WTC11 (cell line): Measurements from ENCODE around the gene PPAN. TPM values are rescaled to one million over a fixed set of nuclear protein-coding genes. Genes with fewer than 3 reads are reported as not detected.

Experiments
- ATAC-seq: fragments of 200-7000 bp; cut with Tn5 transposase; 2 replicates; pipeline ENCODE4 v1.10.0; 2021; ENCODE audit warnings: mild to moderate bottlenecking, moderate library complexity
- CTCF ChIA-PET: fragments of 300-600 bp; sonication (Branson Sonifier 250); formaldehyde crosslinking; loops from one replicate; lab custom pipeline; 2021; ENCODE audit warnings: antibody characterized with exemption; lab: Charles Lee
- POLR2A ChIA-PET: fragments of 350-600 bp; sonication (Branson Sonifier 250); formaldehyde crosslinking; loops from one replicate; lab custom pipeline; 2021; ENCODE audit warnings: antibody characterized with exemption; lab: Charles Lee
- DNase-seq: peaks from one replicate; pipeline ENCODE4 v3.0.0; 2021; ENCODE audit warnings: low spot score
- H3K27ac Mint-ChIP-seq: 2 replicates; pipeline ENCODE4 v1.8.0; 2021; ENCODE audit warnings: mixed read lengths
- H3K27me3 Mint-ChIP-seq: 2 replicates; pipeline ENCODE4 v1.8.0; 2021; ENCODE audit warnings: low read depth, mild to moderate bottlenecking, moderate library complexity, mixed read lengths
- H3K36me3 Mint-ChIP-seq: 2 replicates; pipeline ENCODE4 v1.8.0; 2021; ENCODE audit warnings: mixed read lengths
- H3K4me1 Mint-ChIP-seq: 2 replicates; pipeline ENCODE4 v1.8.0; 2022; ENCODE audit warnings: mixed read lengths
- H3K4me3 Mint-ChIP-seq: 2 replicates; pipeline ENCODE4 v1.8.0; 2021; ENCODE audit warnings: mild to moderate bottlenecking, moderate library complexity, mixed read lengths
- H3K9me3 Mint-ChIP-seq: 2 replicates; pipeline ENCODE4 v1.8.0; 2021; ENCODE audit warnings: mixed read lengths
- EMX1 ChIP-seq: fragments of 250-450 bp; sonication (Bioruptor Pico); IDR thresholded peaks from 2 replicates; pipeline ENCODE4 v1.8.0; 2021; ENCODE audit warnings: mild to moderate bottlenecking
- ETV6 ChIP-seq: sonication (generic); formaldehyde crosslinking; IDR thresholded peaks from 2 replicates; pipeline ENCODE4 v1.8.1; 2022; ENCODE audit warnings: mild to moderate bottlenecking, missing genetic modification reagents
- FOXK1 ChIP-seq: sonication (generic); formaldehyde crosslinking; IDR thresholded peaks from 2 replicates; pipeline ENCODE4 v1.8.0; 2022; ENCODE audit warnings: mild to moderate bottlenecking, moderate library complexity, missing genetic modification reagents
- GABPB1 ChIP-seq: sonication (generic); formaldehyde crosslinking; IDR thresholded peaks from 2 replicates; pipeline ENCODE4 v1.8.1; 2023; ENCODE audit warnings: mild to moderate bottlenecking, missing genetic modification reagents
- GRHL2 ChIP-seq: fragments of 250-450 bp; sonication (Bioruptor Pico); IDR thresholded peaks from 2 replicates; pipeline ENCODE4 v1.8.0; 2022; ENCODE audit warnings: mild to moderate bottlenecking, moderate library complexity; ENCODE audit not compliant: insufficient replicate concordance, severe bottlenecking
- GTF2I ChIP-seq: fragments of 250-450 bp; sonication (Bioruptor Pico); conservative IDR thresholded peaks from 2 replicates; pipeline ENCODE4 v1.4.0; 2021; ENCODE audit warnings: mild to moderate bottlenecking
- JAZF1 ChIP-seq: fragments of 250-450 bp; sonication (Bioruptor Pico); IDR thresholded peaks from 2 replicates; pipeline ENCODE4 v1.9.0; 2021; ENCODE audit warnings: moderate library complexity, mild to moderate bottlenecking, inconsistent platforms
- KAT7 ChIP-seq: sonication (generic); formaldehyde crosslinking; IDR thresholded peaks from 2 replicates; pipeline ENCODE4 v1.8.1; 2023; ENCODE audit warnings: missing genetic modification reagents, mild to moderate bottlenecking, borderline replicate concordance
- MYBL2 ChIP-seq: sonication (generic); formaldehyde crosslinking; IDR thresholded peaks from 2 replicates; pipeline ENCODE4 v1.8.1; 2023; ENCODE audit warnings: mild to moderate bottlenecking, moderate library complexity, missing genetic modification reagents
- RELA ChIP-seq: sonication (generic); formaldehyde crosslinking; IDR thresholded peaks from 2 replicates; pipeline ENCODE4 v1.8.1; 2022; ENCODE audit warnings: missing genetic modification reagents, mild to moderate bottlenecking, borderline replicate concordance
- TP53 ChIP-seq: sonication (generic); formaldehyde crosslinking; IDR thresholded peaks from 2 replicates; pipeline ENCODE4 v1.8.1; 2023; ENCODE audit warnings: mild to moderate bottlenecking, missing genetic modification reagents
- ZNF138 ChIP-seq: sonication (generic); formaldehyde crosslinking; conservative IDR thresholded peaks from 2 replicates; pipeline ENCODE4 v1.8.1; 2022; ENCODE audit warnings: mild to moderate bottlenecking, moderate library complexity, missing genetic modification reagents
- ZNF416 ChIP-seq: fragments of 250-450 bp; sonication (Bioruptor Pico); IDR thresholded peaks from 2 replicates; pipeline ENCODE4 v1.9.0; 2021; ENCODE audit warnings: mild to moderate bottlenecking, inconsistent platforms
- ZNF423 ChIP-seq: fragments of 250-450 bp; sonication (Bioruptor Pico); IDR thresholded peaks from 2 replicates; pipeline ENCODE4 v2.1.2; 2022; ENCODE audit warnings: mild to moderate bottlenecking, moderate library complexity
- total RNA-seq: library from RNA; stranded (reverse); gene quantifications from 3 replicates; pipeline ENCODE4 v1.2.3, GENCODE V29; 2021
- TF ChIP-seq, protein P1 (sequence below): sonication (generic); formaldehyde crosslinking; IDR thresholded peaks from 2 replicates; pipeline ENCODE4 v1.8.1; 2022; ENCODE audit warnings: mild to moderate bottlenecking, missing genetic modification reagents, moderate library complexity, borderline replicate concordance
- TF ChIP-seq, protein P2 (sequence below): sonication (generic); formaldehyde crosslinking; IDR thresholded peaks from 2 replicates; pipeline ENCODE4 v1.8.0; 2022; ENCODE audit warnings: mild to moderate bottlenecking, missing genetic modification reagents
- TF ChIP-seq, protein P3 (sequence below): sonication (generic); formaldehyde crosslinking; IDR thresholded peaks from 2 replicates; pipeline ENCODE4 v1.8.1; 2022; ENCODE audit warnings: low read depth, missing genetic modification reagents, borderline replicate concordance
- TF ChIP-seq, protein P4 (sequence below): sonication (generic); formaldehyde crosslinking; IDR thresholded peaks from 2 replicates; pipeline ENCODE4 v1.8.0; 2022; ENCODE audit warnings: mild to moderate bottlenecking, missing genetic modification reagents
- TF ChIP-seq, protein P5 (sequence below): sonication (generic); formaldehyde crosslinking; IDR thresholded peaks from 2 replicates; pipeline ENCODE4 v1.8.1; 2022; ENCODE audit warnings: low read depth, mild to moderate bottlenecking, moderate library complexity, missing genetic modification reagents, borderline replicate concordance
- TF ChIP-seq, protein P6 (sequence below): sonication (generic); formaldehyde crosslinking; conservative IDR thresholded peaks from 2 replicates; pipeline ENCODE4 v1.8.1; 2023; ENCODE audit warnings: mild to moderate bottlenecking, low read depth, missing genetic modification reagents, moderate library complexity
- TF ChIP-seq, protein P7 (sequence below): fragments of 200-600 bp; IDR thresholded peaks from 2 replicates; pipeline ENCODE4 v1.8.0; 2022; ENCODE audit warnings: antibody characterized with exemption

The PPAN gene
- total RNA-seq, 1 experiment from 2014 or later: 83.7 TPM

DNA sequence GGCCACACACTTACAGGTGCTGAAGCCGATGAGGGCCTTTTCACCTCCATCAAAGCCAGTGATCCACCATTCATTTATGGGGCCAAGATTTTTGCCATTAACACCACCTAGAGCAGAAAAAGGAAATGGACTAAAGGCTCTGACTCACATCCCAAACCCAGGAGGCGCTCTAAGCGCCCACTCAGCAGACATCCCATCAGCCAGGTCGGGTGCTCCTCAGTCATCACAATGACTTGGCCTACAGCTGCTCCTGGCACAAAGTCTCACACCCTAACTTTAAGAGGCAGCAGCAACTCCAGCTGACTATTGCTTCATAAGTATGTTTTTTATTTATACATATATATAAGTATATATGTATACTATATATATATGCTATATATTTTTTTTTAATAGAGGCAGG lies 49.7 kb downstream of the PPAN start (continued):
- TF ChIP-seq, protein P1, sequence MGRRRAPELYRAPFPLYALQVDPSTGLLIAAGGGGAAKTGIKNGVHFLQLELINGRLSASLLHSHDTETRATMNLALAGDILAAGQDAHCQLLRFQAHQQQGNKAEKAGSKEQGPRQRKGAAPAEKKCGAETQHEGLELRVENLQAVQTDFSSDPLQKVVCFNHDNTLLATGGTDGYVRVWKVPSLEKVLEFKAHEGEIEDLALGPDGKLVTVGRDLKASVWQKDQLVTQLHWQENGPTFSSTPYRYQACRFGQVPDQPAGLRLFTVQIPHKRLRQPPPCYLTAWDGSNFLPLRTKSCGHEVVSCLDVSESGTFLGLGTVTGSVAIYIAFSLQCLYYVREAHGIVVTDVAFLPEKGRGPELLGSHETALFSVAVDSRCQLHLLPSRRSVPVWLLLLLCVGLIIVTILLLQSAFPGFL (CRISPR knock-in tag): no peak
- TF ChIP-seq ETV6 (CRISPR knock-in tag) (no peak), GRHL2 (no peak), TP53 (CRISPR knock-in tag) (no peak), ZNF416 (CRISPR knock-in tag) (no peak)
- TF ChIP-seq, protein P2, sequence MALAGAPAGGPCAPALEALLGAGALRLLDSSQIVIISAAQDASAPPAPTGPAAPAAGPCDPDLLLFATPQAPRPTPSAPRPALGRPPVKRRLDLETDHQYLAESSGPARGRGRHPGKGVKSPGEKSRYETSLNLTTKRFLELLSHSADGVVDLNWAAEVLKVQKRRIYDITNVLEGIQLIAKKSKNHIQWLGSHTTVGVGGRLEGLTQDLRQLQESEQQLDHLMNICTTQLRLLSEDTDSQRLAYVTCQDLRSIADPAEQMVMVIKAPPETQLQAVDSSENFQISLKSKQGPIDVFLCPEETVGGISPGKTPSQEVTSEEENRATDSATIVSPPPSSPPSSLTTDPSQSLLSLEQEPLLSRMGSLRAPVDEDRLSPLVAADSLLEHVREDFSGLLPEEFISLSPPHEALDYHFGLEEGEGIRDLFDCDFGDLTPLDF (CRISPR knock-in tag): no peak
- TF ChIP-seq, protein P3, sequence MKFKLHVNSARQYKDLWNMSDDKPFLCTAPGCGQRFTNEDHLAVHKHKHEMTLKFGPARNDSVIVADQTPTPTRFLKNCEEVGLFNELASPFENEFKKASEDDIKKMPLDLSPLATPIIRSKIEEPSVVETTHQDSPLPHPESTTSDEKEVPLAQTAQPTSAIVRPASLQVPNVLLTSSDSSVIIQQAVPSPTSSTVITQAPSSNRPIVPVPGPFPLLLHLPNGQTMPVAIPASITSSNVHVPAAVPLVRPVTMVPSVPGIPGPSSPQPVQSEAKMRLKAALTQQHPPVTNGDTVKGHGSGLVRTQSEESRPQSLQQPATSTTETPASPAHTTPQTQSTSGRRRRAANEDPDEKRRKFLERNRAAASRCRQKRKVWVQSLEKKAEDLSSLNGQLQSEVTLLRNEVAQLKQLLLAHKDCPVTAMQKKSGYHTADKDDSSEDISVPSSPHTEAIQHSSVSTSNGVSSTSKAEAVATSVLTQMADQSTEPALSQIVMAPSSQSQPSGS (CRISPR knock-in tag): no peak
- TF ChIP-seq, all 79 proteins: peak for 0

DNA sequence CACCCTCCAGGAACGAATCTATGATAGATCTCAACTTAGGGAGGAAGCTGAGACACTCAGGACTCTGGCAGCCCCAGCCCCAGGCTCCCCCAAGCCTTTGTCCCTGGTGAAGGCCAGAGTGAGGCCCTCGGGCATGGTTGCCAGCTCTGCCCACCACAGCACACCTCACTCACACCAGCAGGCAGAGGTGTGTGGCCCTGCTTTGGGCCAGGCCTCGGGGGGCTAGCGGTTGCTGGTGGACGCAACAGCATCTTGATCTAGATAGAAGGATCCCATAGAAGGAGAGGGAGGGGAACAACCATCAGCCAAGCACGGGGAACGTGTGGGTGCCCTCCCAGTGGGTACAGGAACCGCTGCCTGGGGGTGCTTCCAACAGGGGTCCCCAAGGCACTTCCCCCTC lies 51.9 kb downstream of the PPAN start:
- H3K36me3 Mint-ChIP-seq: peaks cover 81% of the 10 kb centered on the region
- H3K4me1 Mint-ChIP-seq: no peaks in the 10 kb centered on the region
- H3K9me3 Mint-ChIP-seq: no peaks in the 10 kb centered on the region
- TF ChIP-seq, protein P4, sequence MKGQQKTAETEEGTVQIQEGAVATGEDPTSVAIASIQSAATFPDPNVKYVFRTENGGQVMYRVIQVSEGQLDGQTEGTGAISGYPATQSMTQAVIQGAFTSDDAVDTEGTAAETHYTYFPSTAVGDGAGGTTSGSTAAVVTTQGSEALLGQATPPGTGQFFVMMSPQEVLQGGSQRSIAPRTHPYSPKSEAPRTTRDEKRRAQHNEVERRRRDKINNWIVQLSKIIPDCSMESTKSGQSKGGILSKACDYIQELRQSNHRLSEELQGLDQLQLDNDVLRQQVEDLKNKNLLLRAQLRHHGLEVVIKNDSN (CRISPR knock-in tag): no peak
- TF ChIP-seq, protein P1 (CRISPR knock-in tag): no peak
- TF ChIP-seq RELA (CRISPR knock-in tag) (no peak), MYBL2 (no peak), GTF2I (CRISPR knock-in tag) (no peak), ZNF138 (CRISPR knock-in tag) (no peak), JAZF1 (CRISPR knock-in tag) (no peak), EMX1 (CRISPR knock-in tag) (no peak), KAT7 (CRISPR knock-in tag) (no peak), GABPB1 (no peak), FOXK1 (CRISPR knock-in tag) (no peak), ZNF423 (CRISPR knock-in tag) (no peak)
- TF ChIP-seq, protein P5, sequence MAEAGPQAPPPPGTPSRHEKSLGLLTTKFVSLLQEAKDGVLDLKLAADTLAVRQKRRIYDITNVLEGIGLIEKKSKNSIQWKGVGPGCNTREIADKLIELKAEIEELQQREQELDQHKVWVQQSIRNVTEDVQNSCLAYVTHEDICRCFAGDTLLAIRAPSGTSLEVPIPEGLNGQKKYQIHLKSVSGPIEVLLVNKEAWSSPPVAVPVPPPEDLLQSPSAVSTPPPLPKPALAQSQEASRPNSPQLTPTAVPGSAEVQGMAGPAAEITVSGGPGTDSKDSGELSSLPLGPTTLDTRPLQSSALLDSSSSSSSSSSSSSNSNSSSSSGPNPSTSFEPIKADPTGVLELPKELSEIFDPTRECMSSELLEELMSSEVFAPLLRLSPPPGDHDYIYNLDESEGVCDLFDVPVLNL (CRISPR knock-in tag): no peak
- TF ChIP-seq, protein P6, sequence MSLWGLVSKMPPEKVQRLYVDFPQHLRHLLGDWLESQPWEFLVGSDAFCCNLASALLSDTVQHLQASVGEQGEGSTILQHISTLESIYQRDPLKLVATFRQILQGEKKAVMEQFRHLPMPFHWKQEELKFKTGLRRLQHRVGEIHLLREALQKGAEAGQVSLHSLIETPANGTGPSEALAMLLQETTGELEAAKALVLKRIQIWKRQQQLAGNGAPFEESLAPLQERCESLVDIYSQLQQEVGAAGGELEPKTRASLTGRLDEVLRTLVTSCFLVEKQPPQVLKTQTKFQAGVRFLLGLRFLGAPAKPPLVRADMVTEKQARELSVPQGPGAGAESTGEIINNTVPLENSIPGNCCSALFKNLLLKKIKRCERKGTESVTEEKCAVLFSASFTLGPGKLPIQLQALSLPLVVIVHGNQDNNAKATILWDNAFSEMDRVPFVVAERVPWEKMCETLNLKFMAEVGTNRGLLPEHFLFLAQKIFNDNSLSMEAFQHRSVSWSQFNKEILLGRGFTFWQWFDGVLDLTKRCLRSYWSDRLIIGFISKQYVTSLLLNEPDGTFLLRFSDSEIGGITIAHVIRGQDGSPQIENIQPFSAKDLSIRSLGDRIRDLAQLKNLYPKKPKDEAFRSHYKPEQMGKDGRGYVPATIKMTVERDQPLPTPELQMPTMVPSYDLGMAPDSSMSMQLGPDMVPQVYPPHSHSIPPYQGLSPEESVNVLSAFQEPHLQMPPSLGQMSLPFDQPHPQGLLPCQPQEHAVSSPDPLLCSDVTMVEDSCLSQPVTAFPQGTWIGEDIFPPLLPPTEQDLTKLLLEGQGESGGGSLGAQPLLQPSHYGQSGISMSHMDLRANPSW: no peak
- TF ChIP-seq, protein P7, sequence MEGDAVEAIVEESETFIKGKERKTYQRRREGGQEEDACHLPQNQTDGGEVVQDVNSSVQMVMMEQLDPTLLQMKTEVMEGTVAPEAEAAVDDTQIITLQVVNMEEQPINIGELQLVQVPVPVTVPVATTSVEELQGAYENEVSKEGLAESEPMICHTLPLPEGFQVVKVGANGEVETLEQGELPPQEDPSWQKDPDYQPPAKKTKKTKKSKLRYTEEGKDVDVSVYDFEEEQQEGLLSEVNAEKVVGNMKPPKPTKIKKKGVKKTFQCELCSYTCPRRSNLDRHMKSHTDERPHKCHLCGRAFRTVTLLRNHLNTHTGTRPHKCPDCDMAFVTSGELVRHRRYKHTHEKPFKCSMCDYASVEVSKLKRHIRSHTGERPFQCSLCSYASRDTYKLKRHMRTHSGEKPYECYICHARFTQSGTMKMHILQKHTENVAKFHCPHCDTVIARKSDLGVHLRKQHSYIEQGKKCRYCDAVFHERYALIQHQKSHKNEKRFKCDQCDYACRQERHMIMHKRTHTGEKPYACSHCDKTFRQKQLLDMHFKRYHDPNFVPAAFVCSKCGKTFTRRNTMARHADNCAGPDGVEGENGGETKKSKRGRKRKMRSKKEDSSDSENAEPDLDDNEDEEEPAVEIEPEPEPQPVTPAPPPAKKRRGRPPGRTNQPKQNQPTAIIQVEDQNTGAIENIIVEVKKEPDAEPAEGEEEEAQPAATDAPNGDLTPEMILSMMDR: no peak
- no peaks in the 10 kb centered on the region for H3K27me3 Mint-ChIP-seq
- CTCF ChIA-PET: no interaction called here
- DNase-seq (no peak), ATAC-seq (no peak)
- H3K4me3 Mint-ChIP-seq: no peak overlapping the region
- POLR2A ChIA-PET: no interaction called here
- no peak overlapping the region for H3K27ac Mint-ChIP-seq
